K562 (cell line): ENCODE data around the gene UBE3B. TPM values are rescaled to one million over a fixed set of nuclear protein-coding genes. Genes with fewer than 3 reads are reported as not detected.

Experiments used
- FOXK1 ChIP-seq: sonication (generic); formaldehyde crosslinking; IDR thresholded peaks from 2 replicates; pipeline ENCODE4 v1.8.0; 2022; ENCODE audit warnings: missing genetic modification reagents, mild to moderate bottlenecking, borderline replicate concordance
- MGA ChIP-seq: fragments of 450-650 bp; IDR thresholded peaks from 2 replicates; pipeline ENCODE4 v1.6.1; 2016; ENCODE audit warnings: mild to moderate bottlenecking, moderate library complexity
- SAFB ChIP-seq: fragments of 200-400 bp; formaldehyde crosslinking; IDR thresholded peaks from 2 replicates; pipeline ENCODE4 v1.6.1; 2017; ENCODE audit warnings: low read depth, low read length, borderline replicate concordance
- SLC30A9 ChIP-seq: fragments of 250-450 bp; sonication (Bioruptor Pico); IDR thresholded peaks from 2 replicates; pipeline ENCODE4 v1.8.0; 2022; ENCODE audit warnings: mild to moderate bottlenecking, moderate library complexity
- SNAPC5 ChIP-seq: fragments of 250-450 bp; sonication (Bioruptor Pico); IDR thresholded peaks from 2 replicates; pipeline ENCODE4 v1.8.0; 2021; ENCODE audit warnings: moderate library complexity, mild to moderate bottlenecking, inconsistent platforms
- ZBTB43 ChIP-seq: sonication (generic); formaldehyde crosslinking; IDR thresholded peaks from 2 replicates; pipeline ENCODE4 v1.8.0; 2023; ENCODE audit warnings: mild to moderate bottlenecking, missing genetic modification reagents
- ZZZ3 ChIP-seq: fragments of 450-650 bp; IDR thresholded peaks from 2 replicates; pipeline ENCODE4 v1.6.1; 2016; ENCODE audit warnings: antibody characterized with exemption, mild to moderate bottlenecking, moderate library complexity
- polyA plus RNA-seq, 8 experiments: library from polyadenylated mRNA; depleted of rRNA in 4 of 8; stranded (reverse) in 5 of 8; unstranded in 3 of 8; fragments of >200 nt; fragmentation: Nextera tagmentation in 2 of 8; fragmentation: Illumina TruSeq in 1 of 8; extraction: Ambion mirVana in 2 of 8; extraction: Trizol in 1 of 8; gene quantifications; 2 replicates each; pipeline versions ENCODE4 v1.2.1 to v1.2.3, GENCODE V29; 2011 to 2014; ENCODE audit warnings: inconsistent platforms in 1 of 8, missing spikeins in 1 of 8
- total RNA-seq, 7 experiments: library from RNA; depleted of rRNA in 6 of 7; stranded (reverse); fragments of >200 nt in 6 of 7; fragmentation: Illumina TruSeq in 2 of 7; extraction: Trizol in 2 of 7; gene quantifications; 2 replicates each; pipeline versions ENCODE4 v1.2.1 to v1.2.3, GENCODE V29; 2011 to 2021; ENCODE audit warnings: low replicate concordance in 1 of 7

Gene UBE3B
- total and polyA plus RNA-seq, 9 of the 15 experiments (the other 6 are each of a cell fraction or from before 2014, with no cell fraction given): 7.6 to 23.6 (median 15.5) TPM

- TF ChIP-seq MGA (no peak), SAFB (no peak), FOXK1 (no peak), SLC30A9 (no peak), ZBTB43 (CRISPR knock-in tag) (no peak), SNAPC5 (no peak), ZZZ3 (no peak)
- TF ChIP-seq, all 486 proteins: peak for 0
Measured at GRCh38 chr12:109540526-109541412, 63.3 kb downstream of the UBE3B start (continued).
